GM12865 (cell line): ENCODE data around the gene DRGX.

Experiments
- DNase-seq: peaks from one replicate; pipeline ENCODE4 v3.0.0; 2010; ENCODE audit warnings: low read depth
- H3K4me3 ChIP-seq: 2 replicates; pipeline ENCODE4 v1.5.1; 2011; ENCODE audit warnings: mild to moderate bottlenecking, low read depth, low read length, control low read depth
- CTCF ChIP-seq: IDR thresholded peaks from 2 replicates; pipeline ENCODE4 v1.5.1; 2011; ENCODE audit warnings: low read length, control low read depth, low read depth, inconsistent platforms; ENCODE audit not compliant: insufficient read depth; ENCODE audit errors: missing control alignments

DRGX gene

DNA sequence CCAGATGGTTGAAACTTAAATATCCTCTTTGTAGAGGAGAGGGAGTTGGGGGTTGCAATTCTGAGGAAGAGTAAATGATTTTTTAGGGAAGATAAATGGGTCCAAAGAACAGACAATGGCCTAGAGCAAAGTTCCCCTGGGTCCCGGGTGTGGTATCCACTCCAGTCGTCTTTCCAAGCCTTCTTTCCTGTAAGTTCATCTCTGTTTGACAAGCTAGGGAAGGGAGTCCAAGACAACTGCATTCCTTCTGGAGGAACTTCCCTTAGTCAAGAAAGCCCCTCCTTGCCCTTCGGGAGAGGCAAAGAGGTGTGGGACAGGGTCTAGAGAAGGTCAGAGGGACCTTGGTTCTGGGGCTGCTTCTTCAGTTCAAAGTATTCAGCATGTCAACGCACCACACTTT lies 63.6 kb downstream of the DRGX start:
- DNase-seq: no peak
- no peak for TF ChIP-seq CTCF
- no peak overlapping the region for H3K4me3 ChIP-seq

DNA sequence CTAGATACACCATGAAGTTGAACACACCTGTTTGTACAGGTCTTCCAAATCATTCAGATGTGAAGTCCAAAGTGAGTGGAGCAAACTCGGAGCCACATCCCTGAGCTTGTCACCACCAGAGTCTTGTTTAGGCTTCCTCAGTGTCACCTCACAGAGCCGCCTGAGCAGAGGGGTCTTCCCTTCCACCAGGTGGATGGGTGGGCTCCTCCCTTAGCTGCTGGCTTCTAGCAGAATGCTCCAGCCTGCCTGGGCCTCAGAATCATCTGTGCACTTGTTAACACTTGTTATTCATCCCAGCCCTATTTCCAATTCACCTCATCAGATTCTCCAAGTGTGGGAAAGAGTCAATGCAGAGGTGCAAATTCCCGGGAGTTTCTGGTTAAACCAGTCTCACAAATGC lies 64.5 kb downstream of the DRGX start:
- H3K4me3 ChIP-seq: no peak overlapping the region
- DNase-seq: no peak
- no peak for TF ChIP-seq CTCF

DNA sequence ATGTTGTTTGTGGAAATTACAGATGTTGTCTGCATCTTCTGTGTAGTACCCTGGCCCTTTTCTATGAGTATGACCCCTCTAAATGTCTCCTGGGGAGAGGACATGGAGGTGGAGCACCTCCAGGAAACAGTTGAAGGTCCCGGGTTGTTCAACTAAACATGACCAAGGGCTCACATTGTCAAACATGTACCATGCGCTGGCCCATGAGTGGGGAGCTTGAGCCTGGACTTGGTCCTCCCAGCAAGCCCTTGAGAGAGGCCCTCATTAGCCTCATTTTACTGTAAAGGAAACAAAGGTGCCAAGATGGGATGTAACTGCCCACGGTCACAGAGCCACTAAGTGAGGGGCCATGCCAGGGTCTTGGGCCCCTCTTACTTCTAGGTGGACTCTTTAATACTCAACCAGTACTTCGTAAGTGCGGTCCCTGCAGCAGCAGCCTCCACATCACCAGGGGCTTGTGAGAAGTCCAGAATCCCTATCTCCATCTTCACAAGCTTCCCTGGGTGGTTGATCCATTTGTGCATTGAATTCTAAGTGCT lies 65.7 kb downstream of the DRGX start:
- no peak for TF ChIP-seq CTCF
- no peak for DNase-seq
- no peak overlapping the region for H3K4me3 ChIP-seq

DNA sequence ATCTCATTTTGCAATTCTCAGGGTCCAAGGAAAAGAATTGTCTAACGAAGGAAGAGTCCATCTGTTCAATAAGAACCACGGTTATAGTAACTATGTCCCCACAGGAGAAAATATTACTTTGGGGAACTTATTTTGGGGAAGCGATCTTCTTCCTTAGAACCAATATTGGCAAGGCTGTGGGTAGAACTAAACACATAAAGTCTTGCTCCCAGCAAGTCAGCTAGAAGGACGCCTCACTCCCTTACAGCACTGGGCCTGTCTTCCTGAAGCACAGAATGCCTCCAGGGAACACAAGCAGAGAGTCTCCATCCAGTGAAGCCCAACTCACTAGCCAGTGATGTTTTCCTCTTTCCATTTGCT lies 66.8 kb downstream of the DRGX start:
- no peak overlapping the region for H3K4me3 ChIP-seq
- DNase-seq: no peak
- TF ChIP-seq CTCF: no peak

GRCh38 chr10:49328401-49329145 lies 67.3 kb downstream of the DRGX start:
- no peak overlapping the region for H3K4me3 ChIP-seq
- TF ChIP-seq CTCF: no peak
- DNase-seq: no peak

- no peak for DNase-seq
- no peak overlapping the region for H3K4me3 ChIP-seq
- no peak for TF ChIP-seq CTCF
These were observed 68.7 kb downstream of the DRGX start for GRCh38 chr10:49327036-49327813.
